NCI-H2196 treated with DMSO at 0.1 percent for 48 hours (cell line): Measurements from ENCODE around the gene TESMIN.

Source experiments
- DNase-seq: peaks from one replicate; lab custom pipeline; 2025; ENCODE audit not compliant: unreplicated experiment; lab: John Stamatoyannopoulos, UW

Gene TESMIN

GRCh38 chr11:68763181-68763721, 11.9 kb upstream of the TESMIN start:
- no peak for DNase-seq

- DNase-seq = no peak
Observed at GRCh38 chr11:68762481-68762880, 11.2 kb upstream of the TESMIN start.

GRCh38 chr11:68761801-68762200, 10.5 kb upstream of the TESMIN start:
- DNase-seq = no peak

GRCh38 chr11:68759991-68760390, 8.7 kb upstream of the TESMIN start:
- no peak for DNase-seq

GRCh38 chr11:68757711-68758110, 6.4 kb upstream of the TESMIN start:
- DNase-seq = no peak

- DNase-seq = no peak
Observed at GRCh38 chr11:68756171-68756766, 4.9 kb upstream of the TESMIN start.

GRCh38 chr11:68753300-68753699, 2.0 kb upstream of the TESMIN start:
- DNase-seq = no peak

- no peak for DNase-seq
Observed at GRCh38 chr11:68751004-68751325, 355 bp downstream of the TESMIN start.

GRCh38 chr11:68750195-68751003, 921 bp downstream of the TESMIN start:
- DNase-seq = no peak

GRCh38 chr11:68749229-68750123, 1.8 kb downstream of the TESMIN start:
- DNase-seq = no peak

GRCh38 chr11:68748061-68748460, 3.3 kb downstream of the TESMIN start:
- no peak for DNase-seq

- no peak for DNase-seq
Observed at GRCh38 chr11:68743539-68743938, 7.8 kb downstream of the TESMIN start.

- no peak for DNase-seq
Observed at GRCh38 chr11:68741463-68741862, 9.9 kb downstream of the TESMIN start.

GRCh38 chr11:68735646-68736045, 15.7 kb downstream of the TESMIN start:
- DNase-seq = no peak

- DNase-seq = no peak
Observed at GRCh38 chr11:68735125-68735524, 16.2 kb downstream of the TESMIN start.

- DNase-seq = no peak
Observed at GRCh38 chr11:68734111-68734510, 17.2 kb downstream of the TESMIN start.

GRCh38 chr11:68727783-68728182, 23.5 kb downstream of the TESMIN start:
- no peak for DNase-seq

- DNase-seq = no peak
Observed at GRCh38 chr11:68724293-68724692, 27.0 kb downstream of the TESMIN start.

- no peak for DNase-seq
Observed at GRCh38 chr11:68722143-68722542, 29.2 kb downstream of the TESMIN start.

- DNase-seq = no peak
Observed at GRCh38 chr11:68721075-68721474, 30.2 kb downstream of the TESMIN start.

- no peak for DNase-seq
Observed at GRCh38 chr11:68715456-68716122, 35.7 kb downstream of the TESMIN start.
